NCI-H1048 (cell line): ENCODE measurements around the gene HELZ.
"Not testable (repeated sequence)": the region's sequence is repeated elsewhere in the genome, so short reads cannot be mapped to it uniquely, and the experiment has no call there.

ENCODE experiments used
- DNase-seq: peaks from one replicate; lab custom pipeline; 2025; lab: John Stamatoyannopoulos, UW

HELZ gene

DNA sequence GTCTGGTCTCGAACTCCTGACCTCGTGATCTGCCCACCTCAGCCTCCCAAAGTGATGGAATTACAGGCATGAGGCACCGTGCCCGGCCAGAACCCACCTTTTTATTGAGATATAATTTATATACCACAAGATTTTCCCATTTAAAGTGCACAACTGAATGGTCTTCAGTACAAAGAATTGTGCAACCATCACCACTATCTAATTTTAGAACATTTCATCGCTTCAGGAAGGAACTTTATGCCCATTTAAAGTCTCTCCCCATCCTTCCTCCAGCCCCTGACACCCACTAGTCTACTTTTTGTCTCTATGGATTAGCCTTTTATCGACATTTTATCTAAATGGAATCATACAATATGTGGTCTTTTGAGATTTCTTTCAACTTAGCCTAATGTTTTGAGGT lies 25.4 kb upstream of the HELZ start:
- DNase-seq = no peak

DNA sequence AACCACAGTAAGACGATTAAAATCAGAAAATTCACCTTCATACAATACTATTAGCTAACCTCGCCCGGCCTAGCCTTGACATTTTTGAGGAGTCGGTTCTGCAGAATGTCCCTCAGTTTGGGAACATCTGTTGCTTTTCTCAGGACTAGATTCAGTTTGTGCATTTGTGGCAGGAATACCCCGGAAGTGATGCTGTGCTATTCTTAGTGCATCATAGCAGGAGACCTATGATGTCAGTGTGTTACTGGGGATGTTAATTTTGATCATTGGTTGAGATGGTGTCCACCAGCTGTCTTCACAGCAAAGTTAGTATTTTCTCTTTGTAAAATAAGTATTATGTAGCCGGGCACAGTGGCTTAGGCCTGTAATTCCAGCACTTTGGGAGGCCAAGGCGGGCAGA lies 21.5 kb upstream of the HELZ start:
- DNase-seq = no peak

DNA sequence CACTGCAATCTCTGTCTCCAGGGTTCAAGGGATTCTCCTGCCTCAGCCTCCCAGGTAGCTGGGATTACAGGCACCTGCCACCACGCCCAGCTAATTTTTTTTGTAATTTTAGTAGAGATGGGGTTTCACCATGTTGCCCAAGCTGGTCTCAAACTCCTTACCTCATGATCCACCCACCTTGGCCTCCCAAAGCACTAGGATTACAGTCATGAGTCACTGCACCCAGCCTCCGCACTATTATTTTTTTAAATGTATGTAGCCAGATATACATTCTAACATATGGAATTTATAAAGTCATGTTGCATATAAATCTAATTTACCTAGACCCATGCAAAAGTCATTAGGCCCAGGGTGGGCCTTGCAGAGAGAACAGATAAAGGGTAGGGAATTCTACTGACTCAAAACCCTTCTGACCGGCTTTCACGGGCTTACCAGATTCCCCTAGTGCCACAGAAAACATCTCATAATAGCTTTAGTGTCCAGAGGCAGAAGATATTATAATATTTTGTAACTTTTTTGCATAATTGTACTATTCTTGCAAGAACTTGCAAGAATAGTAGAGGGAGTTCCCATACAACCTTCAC lies 20.5 kb upstream of the HELZ start:
- no peak for DNase-seq

DNA sequence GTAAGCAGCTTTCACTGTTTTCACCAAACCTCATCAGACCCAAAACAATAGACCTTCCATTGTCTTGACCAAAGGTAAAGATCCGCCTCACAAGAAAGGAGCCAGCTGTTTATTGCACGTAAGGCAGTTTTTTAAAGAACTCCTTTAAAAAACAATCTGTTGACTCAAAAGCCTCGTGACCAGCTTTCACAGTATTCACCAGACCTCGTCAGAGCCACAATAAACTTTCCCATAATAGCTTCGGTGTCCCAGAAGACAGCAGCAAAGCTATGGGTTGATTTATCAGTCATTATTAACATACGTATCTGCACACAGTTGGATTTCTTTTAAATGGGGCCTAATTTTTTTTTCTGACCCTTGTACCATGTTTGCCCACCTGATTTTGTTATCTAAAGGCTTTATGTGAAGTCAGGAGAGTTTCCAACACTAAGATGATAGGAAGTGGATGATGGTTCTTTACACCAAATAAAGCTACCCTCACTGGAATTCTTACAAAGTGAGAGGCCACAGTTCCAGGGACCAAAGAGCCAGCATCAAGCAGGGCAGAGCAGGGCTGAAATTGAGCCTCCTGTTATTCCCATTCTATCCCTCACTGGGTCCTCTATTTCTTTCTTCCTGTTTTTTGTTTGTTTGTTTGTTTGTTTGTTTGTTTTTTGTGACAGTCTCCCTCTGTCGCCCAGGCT lies 17.6 kb upstream of the HELZ start:
- DNase-seq = no peak

DNA sequence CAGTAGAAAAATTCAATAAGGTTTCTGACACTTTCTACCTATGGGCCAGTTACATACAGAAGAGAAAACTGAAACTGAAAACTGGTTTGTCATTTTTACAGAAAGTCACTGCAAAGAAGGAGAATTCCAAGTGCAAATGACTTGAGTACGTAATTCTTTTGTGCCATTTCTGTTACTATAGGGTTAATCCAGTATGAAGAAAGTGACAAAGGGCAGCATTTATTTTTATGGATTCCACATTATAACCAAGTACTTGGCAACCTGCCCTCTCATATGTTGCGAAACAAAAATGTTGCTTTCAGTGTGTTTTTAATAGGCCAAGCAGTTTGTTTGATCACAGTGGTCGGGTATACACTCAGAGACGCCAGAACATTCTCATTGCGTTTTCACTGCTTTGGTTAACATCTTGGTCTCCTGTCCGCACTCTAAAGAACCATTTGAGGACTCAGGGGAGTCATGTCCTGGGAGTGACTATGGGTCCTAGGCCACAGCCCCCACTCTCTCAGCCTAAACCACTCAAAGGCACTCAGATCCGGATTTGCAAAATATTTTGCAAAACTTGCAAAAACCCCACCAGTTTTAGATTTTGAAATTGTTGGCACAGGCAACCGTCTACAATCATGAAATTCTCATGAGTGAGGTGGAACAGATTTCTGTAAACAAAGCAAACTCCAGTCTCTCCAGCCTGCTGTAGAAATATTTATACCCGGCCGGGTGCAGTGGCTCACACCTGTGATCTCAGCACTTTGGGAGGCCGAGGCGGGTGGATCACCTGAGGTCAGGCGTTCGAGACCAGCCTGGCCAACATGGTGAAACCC lies 15.4 kb upstream of the HELZ start:
- no peak for DNase-seq

DNA sequence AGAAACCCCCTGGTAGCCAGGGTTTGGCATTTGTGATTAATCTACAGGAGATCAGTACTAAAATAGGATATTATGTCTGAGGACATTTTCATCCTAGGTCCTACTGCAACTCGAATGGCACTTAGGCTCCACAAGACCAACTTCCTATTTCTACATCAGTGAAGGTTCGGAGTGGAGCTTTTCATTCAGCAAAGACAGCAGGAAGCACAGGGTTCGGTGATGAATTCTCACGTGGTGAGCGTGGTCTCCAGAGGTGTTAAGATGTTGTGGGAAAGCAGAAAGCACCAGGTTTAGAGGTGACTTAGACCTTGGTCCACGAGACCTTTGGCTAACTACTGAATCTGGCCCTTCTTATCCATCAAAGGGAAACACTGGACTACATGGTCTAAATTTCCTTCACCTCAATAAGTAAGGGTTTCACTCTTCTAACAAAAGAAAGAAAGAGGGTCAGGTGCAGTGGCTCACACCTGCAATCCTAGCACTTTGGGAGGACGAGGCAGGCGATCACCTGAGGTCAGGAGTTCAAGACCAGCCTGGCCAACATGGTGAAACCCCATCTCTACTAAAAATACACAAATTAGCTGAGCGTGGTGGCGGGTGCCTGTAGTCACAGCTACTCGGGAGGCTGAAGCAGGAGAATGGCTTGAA lies 13.9 kb upstream of the HELZ start:
- DNase-seq = no peak

DNA sequence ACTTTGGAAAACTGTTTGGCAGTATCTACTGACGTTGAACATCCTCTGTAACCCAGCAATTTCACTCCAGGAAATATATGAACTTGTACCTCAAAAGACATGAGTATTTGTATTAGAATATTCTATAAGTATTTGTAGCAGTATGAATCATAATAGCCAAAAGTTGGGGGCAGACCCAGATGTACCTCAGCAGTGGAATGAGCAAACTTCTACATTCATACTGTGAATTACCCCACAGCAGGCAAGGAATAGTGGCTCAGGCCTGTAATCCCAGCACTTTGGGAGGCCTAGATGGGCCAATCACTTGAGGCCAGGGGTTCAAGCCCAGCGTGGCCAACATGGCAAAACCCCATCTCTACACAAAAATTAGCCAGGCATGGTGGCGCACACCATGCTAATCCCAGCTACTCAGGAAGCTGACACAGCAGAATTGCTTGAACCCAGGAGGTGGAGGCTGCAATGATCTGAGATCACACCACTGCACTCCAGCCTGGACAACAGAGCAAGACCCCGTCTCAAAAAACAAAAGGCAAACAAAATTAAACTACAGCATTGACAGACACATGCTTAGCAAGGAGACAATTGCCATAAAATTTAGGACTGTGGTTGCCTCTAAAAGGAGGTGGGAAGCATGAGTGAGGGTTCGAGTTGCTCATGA lies 11.2 kb upstream of the HELZ start:
- DNase-seq = no peak

DNA sequence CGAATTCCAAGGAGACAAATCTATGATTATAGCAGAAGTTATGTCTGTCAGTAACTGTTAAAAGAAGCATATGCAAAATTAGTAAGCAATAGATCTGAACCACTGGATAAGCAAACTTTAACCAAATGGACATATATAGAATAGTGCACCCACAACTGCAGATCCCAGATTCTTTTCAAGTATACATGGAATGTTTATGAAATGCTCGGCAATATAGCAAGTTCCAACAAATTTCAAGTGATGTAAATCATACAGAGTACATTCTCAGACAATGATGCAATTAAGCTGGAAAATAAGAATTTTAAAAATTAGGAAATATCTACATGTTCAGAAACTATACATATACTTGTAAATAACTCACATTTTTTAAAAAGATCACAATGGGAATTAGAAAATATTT lies 8.4 kb upstream of the HELZ start:
- no peak for DNase-seq

DNA sequence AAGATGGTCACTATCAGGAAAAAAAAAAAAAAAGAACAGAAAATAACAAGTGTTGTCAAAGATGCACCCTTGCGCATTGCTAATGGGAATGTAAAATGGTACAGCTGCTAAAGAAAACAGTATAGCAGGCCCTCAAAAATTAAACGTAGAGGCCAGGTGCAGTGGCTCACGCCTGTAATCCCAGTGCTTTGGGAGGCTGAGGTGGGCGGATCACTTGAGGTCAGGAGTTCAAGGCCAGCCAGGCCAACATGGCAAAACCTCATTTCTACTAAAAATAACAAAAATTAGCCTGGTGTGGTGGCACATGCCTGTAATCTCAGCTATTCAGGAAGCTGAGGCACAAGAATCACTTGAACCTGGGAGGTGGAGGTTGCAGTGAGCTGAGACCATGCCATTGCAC lies 6.6 kb upstream of the HELZ start:
- DNase-seq = not testable (repeated sequence)

DNA sequence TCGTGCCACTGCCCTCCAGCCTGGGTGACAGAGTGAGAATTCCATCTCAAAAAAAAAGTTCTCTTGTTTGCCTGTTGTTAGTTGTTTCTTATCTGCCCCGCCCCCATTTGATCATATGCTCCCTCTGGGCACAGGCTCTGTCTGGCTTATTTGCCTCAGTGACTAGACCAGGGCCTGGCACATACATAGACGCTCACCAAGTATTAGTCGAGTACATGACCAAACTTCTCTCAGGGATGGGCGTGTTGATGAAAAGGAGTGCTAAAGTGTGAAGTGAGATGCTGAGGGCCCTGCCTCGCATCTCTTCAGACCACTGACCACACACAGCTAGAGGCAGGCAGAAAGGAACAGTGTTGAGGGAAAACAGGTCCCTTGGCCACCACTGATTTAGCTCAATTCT lies 3.3 kb upstream of the HELZ start:
- no peak for DNase-seq

DNA sequence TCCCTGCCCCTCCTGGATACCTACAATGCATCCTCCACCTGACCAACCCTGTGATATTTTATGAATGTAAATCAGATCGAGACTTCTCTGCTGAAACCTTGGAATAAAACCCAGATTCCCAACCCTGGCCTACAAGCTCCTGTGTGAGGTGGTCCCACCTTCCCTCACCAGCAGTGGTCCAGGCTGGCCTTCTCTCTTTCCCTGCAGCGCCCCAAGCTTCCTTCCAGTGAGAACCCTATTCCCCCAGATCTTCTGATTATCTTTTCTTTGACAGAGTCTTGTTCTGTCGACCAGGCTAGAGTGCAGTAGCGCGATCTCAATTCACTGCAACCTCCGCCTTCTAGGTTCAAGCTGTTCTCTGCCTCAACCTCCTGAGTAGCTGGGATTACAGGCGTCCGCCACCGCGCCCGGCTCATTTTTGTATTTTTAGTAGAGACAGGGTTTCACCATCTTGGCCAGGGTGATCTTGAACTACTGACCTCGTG lies 2.5 kb upstream of the HELZ start:
- DNase-seq = no peak

DNA sequence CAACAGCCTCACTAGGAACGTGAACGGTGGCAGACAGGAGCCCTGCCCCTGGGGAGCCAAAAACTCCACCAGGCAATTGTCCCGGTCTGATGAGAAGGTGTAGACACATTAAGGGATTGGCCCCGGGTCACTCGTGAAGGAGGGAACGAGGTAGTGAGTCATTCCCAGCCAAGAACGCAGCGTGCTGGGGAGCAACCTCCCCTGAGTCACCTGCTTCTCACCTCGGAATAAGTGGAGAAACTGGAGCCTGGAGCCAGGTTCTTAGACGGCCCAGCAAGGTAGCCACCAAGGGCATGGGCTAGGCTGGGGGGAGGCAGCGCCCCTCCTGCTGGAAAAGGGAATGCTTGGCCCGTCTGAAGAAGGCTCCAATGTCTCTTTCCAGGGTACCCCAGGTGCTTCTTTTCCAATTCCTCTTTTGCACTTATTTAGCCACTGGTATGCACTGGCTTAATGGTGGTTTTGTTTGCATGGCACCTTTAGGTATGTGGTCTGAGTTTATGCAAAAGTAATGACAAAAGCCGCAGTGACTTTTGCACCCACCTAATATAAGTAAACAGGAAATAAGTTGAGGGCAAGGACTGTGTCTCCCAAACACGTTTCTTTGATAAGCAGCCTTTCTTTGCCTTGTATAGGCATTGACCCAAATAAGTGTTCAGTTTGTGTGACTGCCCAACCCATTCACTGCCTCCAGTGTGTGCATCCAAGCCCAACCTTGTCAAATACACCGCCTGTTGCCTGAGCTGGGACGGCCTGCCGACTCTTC lies 1.8 kb upstream of the HELZ start:
- DNase-seq = no peak

DNA sequence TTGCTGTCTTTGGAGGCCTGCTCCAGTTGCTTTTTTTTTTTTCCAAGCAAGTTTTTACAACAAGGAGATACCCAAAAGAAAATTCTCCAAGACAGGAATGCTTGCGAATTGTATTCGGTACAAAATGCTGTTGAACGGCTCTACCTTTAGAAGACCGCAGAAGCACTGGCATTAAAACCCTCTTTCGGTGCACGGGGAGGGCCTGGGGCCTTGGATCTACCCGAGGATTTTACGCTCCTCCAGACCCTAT lies 1.3 kb upstream of the HELZ start:
- DNase-seq = no peak

DNA sequence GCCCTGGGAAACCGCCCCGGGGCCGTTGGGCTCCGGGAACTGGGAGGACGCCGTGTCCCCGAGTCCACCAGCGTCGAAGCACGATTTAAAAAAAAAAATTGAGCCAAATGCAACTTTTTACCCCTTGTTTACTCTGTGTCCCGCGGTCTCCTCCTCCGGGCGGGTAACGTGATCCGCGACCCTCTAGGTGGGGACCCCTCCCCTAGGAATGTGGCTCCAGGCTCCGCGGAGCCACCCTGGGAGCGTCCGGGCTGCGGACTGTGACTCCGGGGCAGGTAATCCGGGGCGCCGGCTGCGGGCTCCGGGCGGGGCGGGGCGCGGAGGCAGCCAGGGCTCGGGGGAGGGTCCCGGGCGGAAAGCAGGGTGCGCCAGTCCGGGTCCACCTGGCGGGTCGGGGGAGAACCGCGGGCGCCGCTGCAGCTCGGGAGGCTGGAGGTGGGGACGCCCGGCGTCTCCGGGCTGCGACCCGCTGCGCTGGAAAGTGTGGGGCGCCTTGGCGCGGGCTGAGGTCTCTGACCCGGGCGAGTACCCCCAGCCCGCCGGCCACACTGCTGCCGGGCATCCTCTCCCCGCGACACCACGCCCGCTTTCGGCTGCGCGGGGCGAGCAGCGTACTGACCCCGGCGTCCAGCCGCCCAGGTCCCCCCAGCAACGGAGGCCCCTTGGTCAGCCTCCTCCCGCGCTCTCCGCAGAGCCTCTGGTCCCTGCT lies 852 bp upstream of the HELZ start:
- no peak for DNase-seq

DNA sequence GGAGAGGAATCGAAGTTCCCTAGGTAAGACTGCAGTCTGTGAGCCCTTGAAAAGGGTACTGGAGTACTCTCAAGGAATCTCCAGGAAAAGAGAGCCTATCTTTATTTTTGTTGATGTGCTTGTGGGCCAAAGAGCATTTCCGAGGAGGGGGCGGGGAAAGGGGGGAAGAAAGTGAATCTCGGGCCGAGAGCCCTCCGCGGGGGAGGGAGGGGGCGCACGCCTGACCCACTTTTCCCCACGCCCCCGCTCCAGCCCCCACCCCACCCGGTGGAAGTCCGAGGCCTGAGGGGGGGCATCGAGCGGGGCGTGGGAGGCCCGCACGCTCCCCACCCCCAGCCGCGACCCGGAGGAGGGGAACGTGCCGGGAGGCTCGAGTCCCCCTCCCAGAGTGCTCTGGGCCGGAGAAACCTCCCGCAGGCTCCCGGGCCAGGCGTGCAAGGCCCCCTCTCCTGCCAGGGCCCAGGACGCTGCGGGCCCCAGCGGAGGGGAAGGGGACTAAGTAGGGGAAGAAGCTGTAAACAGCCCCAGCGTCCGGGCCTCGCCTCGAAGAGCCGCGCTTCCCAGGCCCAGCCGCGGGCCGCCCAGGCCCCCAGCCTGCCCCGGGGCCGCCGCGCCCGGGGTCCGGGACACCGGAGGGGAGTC lies 444 bp downstream of the HELZ start:
- no peak for DNase-seq

DNA sequence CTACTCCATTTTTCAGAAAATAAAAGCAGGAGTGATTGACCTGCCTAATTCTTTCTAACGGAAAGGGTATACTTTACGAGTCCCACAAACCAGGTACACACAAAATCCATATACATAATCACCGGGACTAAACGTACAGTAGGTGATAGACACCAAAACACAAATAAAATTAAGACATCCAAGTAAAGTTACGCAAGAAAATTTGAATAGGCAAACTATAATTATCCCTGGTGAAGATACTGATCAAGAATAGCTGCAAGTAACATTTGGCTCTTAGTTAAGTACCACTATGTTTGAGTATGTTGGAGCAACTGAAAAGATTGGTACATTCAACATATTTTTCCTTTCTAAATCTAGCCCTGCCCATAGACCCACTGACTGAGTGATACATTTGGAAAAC lies 1.7 kb downstream of the HELZ start:
- no peak for DNase-seq

DNA sequence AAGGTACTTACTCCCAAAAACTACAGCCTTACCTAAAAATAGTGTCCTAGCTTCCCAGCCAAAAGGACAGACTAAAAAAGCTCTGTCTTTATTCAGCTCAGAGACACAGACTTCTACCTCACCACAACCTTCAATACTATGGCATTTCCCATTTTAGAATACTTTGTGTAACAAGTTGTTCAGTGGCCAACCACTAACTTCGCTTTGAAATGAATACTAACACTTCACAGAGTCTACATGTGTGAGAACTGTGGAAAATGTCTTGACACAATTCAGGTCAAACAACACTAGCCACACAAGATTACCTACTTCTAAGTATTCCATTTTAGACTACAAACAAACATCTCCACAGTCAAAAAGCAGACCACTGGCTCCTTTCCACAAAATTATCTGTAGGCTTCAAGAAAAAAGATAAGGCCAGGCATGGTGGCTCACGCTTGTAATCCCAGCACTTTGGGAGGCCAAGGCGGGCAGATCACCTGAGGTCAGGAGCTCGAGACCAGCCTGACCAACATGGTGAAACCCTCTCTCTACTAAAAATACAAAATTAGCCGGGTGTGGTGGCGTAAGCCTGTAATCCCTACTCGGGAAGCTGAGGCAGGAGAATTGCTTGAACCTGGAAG lies 3.2 kb downstream of the HELZ start:
- no peak for DNase-seq

DNA sequence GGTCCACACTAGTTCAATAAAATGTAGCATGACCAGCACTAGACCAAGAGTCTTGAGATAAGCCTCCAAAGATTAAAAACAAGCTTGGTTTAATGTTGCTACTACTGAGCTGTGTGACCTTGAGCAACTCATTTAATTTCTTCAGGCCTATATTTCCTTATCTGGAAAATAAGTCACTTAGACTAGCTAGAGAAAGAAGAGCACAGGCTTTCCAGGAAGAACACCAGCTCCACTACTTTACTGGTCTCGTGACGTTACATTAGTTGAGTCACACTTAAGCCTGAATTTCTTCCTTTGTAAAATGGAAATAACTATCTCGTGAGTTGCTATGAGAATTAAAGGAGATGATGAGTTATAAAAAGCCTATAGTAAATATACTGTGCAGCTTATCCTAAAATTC lies 5.4 kb downstream of the HELZ start:
- DNase-seq = no peak

DNA sequence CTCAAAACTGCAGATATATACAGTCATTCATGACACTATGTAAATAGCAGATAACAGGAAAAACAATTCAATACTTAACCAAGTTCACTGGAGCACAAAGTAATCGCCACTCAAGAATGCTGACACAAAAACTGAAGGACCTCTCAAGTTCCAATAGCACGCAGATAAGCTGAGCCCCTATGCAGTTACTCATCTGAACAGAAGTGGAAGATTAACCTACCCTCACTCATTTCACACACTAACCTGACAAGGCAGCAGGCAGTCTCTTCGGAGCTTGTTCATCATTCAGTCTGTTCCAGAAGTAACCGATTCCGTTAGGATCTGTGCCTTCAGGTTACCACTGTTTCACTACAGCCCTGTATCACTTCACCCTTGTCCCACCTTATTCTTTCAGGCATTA lies 6.0 kb downstream of the HELZ start:
- DNase-seq = no peak

DNA sequence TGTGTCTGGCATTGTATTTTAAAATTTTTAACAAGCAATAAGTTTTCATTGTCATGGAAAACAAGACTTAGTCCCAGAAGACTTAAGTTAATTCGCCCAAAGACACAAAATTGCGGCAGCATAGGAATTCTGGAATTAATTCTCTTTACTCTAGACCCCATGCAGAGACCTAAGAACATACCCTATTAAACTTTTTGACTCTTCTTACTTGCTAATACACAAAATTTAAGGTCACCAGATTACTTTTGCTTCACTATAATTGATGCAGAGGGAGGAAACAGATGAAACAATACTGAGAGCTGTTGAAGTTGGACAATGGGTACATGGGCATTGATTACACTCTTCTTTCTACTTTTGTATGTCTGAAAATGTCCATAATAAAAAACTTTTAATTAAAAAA lies 12.6 kb downstream of the HELZ start:
- no peak for DNase-seq
